SU-DHL-6 (cell line): ENCODE data around the gene EMC1.
"Not testable (repeated sequence)": the region's sequence is repeated elsewhere in the genome, so short reads cannot be mapped to it uniquely, and the experiment has no call there.

ENCODE experiments used
- H2AFZ ChIP-seq: fragments of 200-600 bp; sonication (generic); 2 replicates; pipeline ENCODE4 v1.6.1; 2014; ENCODE audit warnings: low read depth, mild to moderate bottlenecking, moderate library complexity, mixed read lengths, antibody characterized with exemption, low read length; ENCODE audit not compliant: severe bottlenecking
- H3F3A ChIP-seq: fragments of 200-600 bp; shearing (Covaris generic); 2 replicates; pipeline ENCODE4 v1.6.0; 2016; ENCODE audit warnings: antibody characterized with exemption, mild to moderate bottlenecking; ENCODE audit not compliant: insufficient read depth
- H3K27ac ChIP-seq: fragments of 200-600 bp; sonication (generic); 2 replicates; pipeline ENCODE4 v1.5.1; 2016; ENCODE audit warnings: low read depth, mild to moderate bottlenecking, low read length, moderate library complexity, mixed read lengths
- H3K27me3 ChIP-seq: fragments of 200-600 bp; sonication (generic), shearing (Covaris generic); 2 replicates; pipeline ENCODE4 v1.6.0; 2014; ENCODE audit warnings: mild to moderate bottlenecking, low read length
- H3K36me3 ChIP-seq: fragments of 200-600 bp; sonication (generic); 2 replicates; pipeline ENCODE4 v1.6.1; 2014; ENCODE audit warnings: mild to moderate bottlenecking, low read length, mixed read lengths
- H3K4me2 ChIP-seq: fragments of 300-600, 200-600 bp; shearing (Covaris generic), sonication (generic); 2 replicates; pipeline ENCODE4 v1.6.0; 2014; ENCODE audit warnings: low read length, low read depth, mild to moderate bottlenecking; ENCODE audit not compliant: poor library complexity, severe bottlenecking
- H3K4me3 ChIP-seq: fragments of 200-600 bp; sonication (generic); 2 replicates; pipeline ENCODE4 v1.5.1; 2014; ENCODE audit warnings: antibody characterized with exemption, low read length, mild to moderate bottlenecking, mixed read lengths; ENCODE audit not compliant: insufficient read depth, poor library complexity, severe bottlenecking
- H3K79me2 ChIP-seq: fragments of 200-600 bp; sonication (generic); 2 replicates; pipeline ENCODE4 v1.6.1; 2014; ENCODE audit warnings: mild to moderate bottlenecking, low read length, moderate library complexity; ENCODE audit not compliant: insufficient read depth
- H3K9ac ChIP-seq: fragments of 200-600 bp; sonication (generic); 2 replicates; pipeline ENCODE4 v1.7.0; 2014; ENCODE audit warnings: mild to moderate bottlenecking, low read length
- H3K9me2 ChIP-seq: fragments of 200-600 bp; sonication (generic); replicated peaks from 2 replicates; pipeline ENCODE4 v1.6.1; 2014; ENCODE audit warnings: low read length; ENCODE audit not compliant: insufficient read depth
- H3K9me3 ChIP-seq: fragments of 200-600 bp; sonication (generic); 2 replicates; pipeline ENCODE4 v1.6.1; 2014; ENCODE audit warnings: low read length, mixed read lengths; ENCODE audit not compliant: insufficient read depth
- H4K20me1 ChIP-seq: fragments of 200-600 bp; sonication (generic); 2 replicates; pipeline ENCODE4 v1.6.1; 2014; ENCODE audit warnings: low read depth, mild to moderate bottlenecking, antibody characterized with exemption, low read length, moderate library complexity, mixed read lengths
- CTCF ChIP-seq: fragments of 200-600 bp; sonication (generic); IDR thresholded peaks from one replicate; pipeline ENCODE4 v1.5.1; 2017; ENCODE audit warnings: antibody characterized with exemption, mild to moderate bottlenecking, low read length, moderate library complexity; ENCODE audit not compliant: insufficient read depth, poor library complexity, severe bottlenecking
- EZH2phosphoT487 ChIP-seq: fragments of 200-600 bp; sonication (generic), shearing (Covaris generic); conservative IDR thresholded peaks from 2 replicates; pipeline ENCODE4 v1.6.1; 2018; ENCODE audit warnings: mild to moderate bottlenecking, antibody characterized with exemption, low read length, moderate library complexity, mixed read lengths

Gene EMC1

GRCh38 chr1:19260211-19261138, 9.2 kb upstream of the EMC1 start:
- Histone ChIP-seq H3K9ac (no peak overlapping the region), H3K27ac (no peak overlapping the region), H3K4me2 (no peak overlapping the region), H2AFZ (no peak overlapping the region), H3K9me2 (no peaks in the 10 kb centered on the region), H4K20me1 (no peaks in the 10 kb centered on the region), H3K79me2 (peaks cover 4% of the 10 kb centered on the region), H3K9me3 (no peaks in the 10 kb centered on the region), H3K27me3 (no peaks in the 10 kb centered on the region), H3F3A (no peaks in the 10 kb centered on the region), H3K36me3 (no peaks in the 10 kb centered on the region), H3K4me3 (no peak overlapping the region)
- no peak for TF ChIP-seq CTCF
- no peak for TF ChIP-seq EZH2phosphoT487

DNA sequence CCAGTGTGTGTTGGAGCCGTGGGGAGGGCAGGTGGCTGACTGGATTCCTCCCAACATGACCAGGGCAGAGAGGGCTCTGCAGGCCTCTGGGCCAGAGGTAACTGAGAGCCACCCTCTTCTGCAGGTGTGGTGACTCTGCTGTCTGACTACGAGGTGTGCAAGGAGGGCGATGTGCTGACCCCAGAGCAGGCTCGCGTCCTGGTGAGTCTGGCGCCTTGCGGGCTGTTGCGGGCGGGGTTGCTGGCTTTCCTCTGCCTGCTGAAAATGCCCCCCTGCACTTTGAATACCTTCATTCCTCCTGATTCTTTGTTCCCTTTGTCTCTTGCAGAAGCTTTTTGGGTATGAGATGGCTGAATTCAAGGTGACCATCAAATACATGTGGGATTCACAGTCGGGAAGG, 7.0 kb upstream of the EMC1 start:
- H3K79me2 ChIP-seq: peaks cover 25% of the 10 kb centered on the region
- H3K27ac ChIP-seq: no peak overlapping the region
- no peaks in the 10 kb centered on the region for H3K36me3 ChIP-seq
- no peak overlapping the region for H3K4me3 ChIP-seq
- H3K9me3 ChIP-seq: no peaks in the 10 kb centered on the region
- no peaks in the 10 kb centered on the region for H3F3A ChIP-seq
- H3K9ac ChIP-seq: no peak overlapping the region
- TF ChIP-seq EZH2phosphoT487: no peak
- TF ChIP-seq CTCF: no peak
- no peaks in the 10 kb centered on the region; the same call in 1 of the 2 replicates for H4K20me1 ChIP-seq
- H3K27me3 ChIP-seq: no peaks in the 10 kb centered on the region
- H3K4me2 ChIP-seq: no peak overlapping the region
- no peaks in the 10 kb centered on the region for H3K9me2 ChIP-seq
- H2AFZ ChIP-seq: no peak overlapping the region

GRCh38 chr1:19257178-19257914, 6.0 kb upstream of the EMC1 start:
- Histone ChIP-seq H3K36me3 (no peaks in the 10 kb centered on the region), H3K9ac (no peak overlapping the region), H4K20me1 (no peaks in the 10 kb centered on the region; the same call in 1 of the 2 replicates), H3K4me3 (no peak overlapping the region), H3K4me2 (no peak overlapping the region), H3K79me2 (peaks cover 35% of the 10 kb centered on the region), H3K27ac (no peak overlapping the region), H3F3A (no peaks in the 10 kb centered on the region), H3K9me3 (no peaks in the 10 kb centered on the region), H2AFZ (no peak overlapping the region), H3K27me3 (no peaks in the 10 kb centered on the region), H3K9me2 (no peaks in the 10 kb centered on the region)
- no peak for TF ChIP-seq CTCF
- no peak for TF ChIP-seq EZH2phosphoT487

- H4K20me1 ChIP-seq, H3K9ac ChIP-seq, H2AFZ ChIP-seq, H3K9me3 ChIP-seq, H3K27me3 ChIP-seq, H3K4me3 ChIP-seq, H3K36me3 ChIP-seq, H3K27ac ChIP-seq, H3K4me2 ChIP-seq, H3K9me2 ChIP-seq, H3F3A ChIP-seq: not testable (repeated sequence)
- peaks cover 44% of the 10 kb centered on the region for H3K79me2 ChIP-seq
These were observed 5.0 kb upstream of the EMC1 start for GRCh38 chr1:19256301-19256700.
